T-cell (primary cell): Measurements from ENCODE around the gene AP2A2. TPM values are rescaled to one million over a fixed set of nuclear protein-coding genes. Genes with fewer than 3 reads are reported as not detected.

ENCODE experiments used
- ATAC-seq, 4 experiments: fragments of 200-7000 bp in 3 of 4; fragments of 150-1000 bp in 1 of 4; cut with Tn5 transposase; replicated peaks in 1 of 4; 1 replicate in 3 of 4; 2 replicates in 1 of 4; pipeline ENCODE4 v1.10.0; 2021; ENCODE audit warnings: moderate library complexity in 3 of 4, mild to moderate bottlenecking in 2 of 4, moderate number of reproducible peaks in 1 of 4
- CTCF ChIA-PET, 2 donors: fragments of 300-600 bp; sonication (Branson Sonifier 250); formaldehyde crosslinking; loops; one replicate each; lab custom pipeline; 2022; ENCODE audit warnings: antibody characterized with exemption in 2 of 2; lab: Charles Lee
- POLR2A ChIA-PET, 2 donors: fragments of 300-600 bp; sonication (Branson Sonifier 250); formaldehyde crosslinking; loops; one replicate each; lab custom pipeline; 2022; ENCODE audit warnings: antibody characterized with exemption in 2 of 2; lab: Charles Lee
- DNase-seq, 35 experiments: peaks; one replicate each; pipeline versions ENCODE4 v3.0.0 to v3.0.0-alpha.2; 2013 to 2023
- H3K27ac ChIP-seq: one replicate; pipeline ENCODE4 v1.5.1; 2013; ENCODE audit warnings: low read length
- H3K27me3 ChIP-seq, 2 experiments: replicated peaks in 1 of 2; 1 replicate in 1 of 2; 2 replicates in 1 of 2; pipeline versions ENCODE4 v1.6.1 to v1.7.0; 2013; ENCODE audit warnings: low read length in 1 of 2, mixed read lengths in 1 of 2; ENCODE audit not compliant: control insufficient read depth in 2 of 2, insufficient read depth in 2 of 2; ENCODE audit errors: extremely low read depth in 1 of 2
- H3K36me3 ChIP-seq, 2 donors: 1 replicate in 1 of 2; 2 replicates in 1 of 2; pipeline versions ENCODE4 v1.6.1 to v1.7.0; 2013; ENCODE audit warnings: low read length in 1 of 2; ENCODE audit not compliant: control insufficient read depth in 2 of 2, insufficient read depth in 1 of 2; ENCODE audit errors: extremely low read depth in 1 of 2
- H3K4me1 ChIP-seq, 2 experiments: 1 replicate in 1 of 2; 2 replicates in 1 of 2; pipeline versions ENCODE4 v1.6.1 to v1.7.0; 2013; ENCODE audit warnings: low read length in 2 of 2, mixed read lengths in 1 of 2; ENCODE audit not compliant: insufficient read depth in 2 of 2, control insufficient read depth in 1 of 2; ENCODE audit errors: extremely low read depth in 1 of 2
- H3K4me3 ChIP-seq, 2 donors: 1 replicate in 1 of 2; 2 replicates in 1 of 2; pipeline versions ENCODE4 v1.5.1 to v1.7.0; 2013; ENCODE audit warnings: mild to moderate bottlenecking in 2 of 2, low read length in 1 of 2, moderate library complexity in 1 of 2; ENCODE audit not compliant: control insufficient read depth in 1 of 2; ENCODE audit errors: extremely low read depth in 1 of 2
- H3K9me3 ChIP-seq: 2 replicates; pipeline ENCODE4 v1.7.0; 2013
- H3K27ac Mint-ChIP-seq, 2 donors: one replicate each; pipeline ENCODE4 v1.8.0; 2020 to 2021; ENCODE audit warnings: mild to moderate bottlenecking in 2 of 2, mixed read lengths in 2 of 2
- H3K27me3 Mint-ChIP-seq, 2 donors: one replicate each; pipeline ENCODE4 v1.8.0; 2021 to 2022; ENCODE audit warnings: mixed read lengths in 2 of 2
- H3K36me3 Mint-ChIP-seq: one replicate; pipeline ENCODE4 v1.8.0; 2021; ENCODE audit warnings: mixed read lengths
- H3K4me1 Mint-ChIP-seq, 3 donors: one replicate each; pipeline ENCODE4 v1.8.0; 2020 to 2022; ENCODE audit warnings: mixed read lengths in 3 of 3, mild to moderate bottlenecking in 1 of 3
- H3K4me3 Mint-ChIP-seq, 3 donors: one replicate each; pipeline ENCODE4 v1.8.0; 2020 to 2022; ENCODE audit warnings: mild to moderate bottlenecking in 3 of 3, mixed read lengths in 3 of 3, moderate library complexity in 3 of 3
- H3K9me3 Mint-ChIP-seq, 3 donors: one replicate each; pipeline ENCODE4 v1.8.0; 2020 to 2022; ENCODE audit warnings: mixed read lengths in 3 of 3
- WGBS: methylation state at CpG from one replicate; pipeline ENCODE4 v1.1.5; 2013; ENCODE audit warnings: missing lambda C conversion rate; ENCODE audit not compliant: insufficient coverage; 5-methylcytosine and 5-hydroxymethylcytosine counted together
- total RNA-seq, 35 experiments: library from RNA in 6 of 35; stranded (reverse) in 6 of 35; fragments of 120-200 nt in 1 of 35; gene quantifications; one replicate each; pipeline versions ENCODE4 v1.2.1 to v1.2.4 and lab custom pipeline; 2013 to 2026

Gene AP2A2
- total RNA-seq, 5 donors from 2014 or later (not counting 1 experiment from before 2014, with no cell fraction given), result 59.6 to 85.3 (median 70.8) TPM

DNA sequence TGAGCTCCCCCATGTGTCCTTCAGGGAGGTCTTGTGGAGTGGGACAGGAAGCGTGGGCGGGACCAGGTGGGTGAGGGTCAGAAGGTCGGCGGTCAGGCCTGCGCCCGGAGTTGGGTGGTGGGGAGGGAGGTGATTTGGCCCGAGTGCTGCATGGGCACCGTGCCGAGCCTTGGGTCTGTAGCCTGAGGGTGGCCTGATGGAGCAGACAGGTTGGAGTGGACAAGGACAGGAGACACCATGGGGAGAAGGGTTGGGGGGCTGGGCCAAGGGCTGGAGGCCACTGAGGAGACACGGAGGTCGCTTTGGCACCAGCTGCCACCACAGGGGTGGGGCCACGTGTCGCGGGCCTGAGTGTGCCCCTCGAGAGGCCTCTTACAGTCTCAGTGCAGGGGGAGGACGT is 53.1 kb downstream of the AP2A2 start:
- no peaks in the 10 kb centered on the region for H3K9me3 Mint-ChIP-seq
- no peak overlapping the region for H3K27ac ChIP-seq
- H3K27me3 Mint-ChIP-seq, result no peaks in the 10 kb centered on the region
- DNase-seq (no peak), ATAC-seq (no peak)
- H3K4me3 ChIP-seq, result no peak overlapping the region
- ChIA-PET CTCF (no interaction called here), POLR2A (no interaction called here)
- WGBS, result 93% methylated on average over 16 of the region's 16 CpGs
- H3K9me3 ChIP-seq, result no peaks in the 10 kb centered on the region
- no peaks in the 10 kb centered on the region for H3K27me3 ChIP-seq
- no peak overlapping the region for H3K4me3 Mint-ChIP-seq
- H3K4me1 Mint-ChIP-seq, result peaks cover 10 to 21% (median 13%) of the 10 kb centered on the region in 3 donors
- peaks cover 0 to 3% of the 10 kb centered on the region in 2 experiments for H3K4me1 ChIP-seq
- peaks cover 36 to 44% of the 10 kb centered on the region in 2 donors for H3K36me3 ChIP-seq
- peaks cover 20% of the 10 kb centered on the region for H3K36me3 Mint-ChIP-seq
- no peak overlapping the region for H3K27ac Mint-ChIP-seq

DNA sequence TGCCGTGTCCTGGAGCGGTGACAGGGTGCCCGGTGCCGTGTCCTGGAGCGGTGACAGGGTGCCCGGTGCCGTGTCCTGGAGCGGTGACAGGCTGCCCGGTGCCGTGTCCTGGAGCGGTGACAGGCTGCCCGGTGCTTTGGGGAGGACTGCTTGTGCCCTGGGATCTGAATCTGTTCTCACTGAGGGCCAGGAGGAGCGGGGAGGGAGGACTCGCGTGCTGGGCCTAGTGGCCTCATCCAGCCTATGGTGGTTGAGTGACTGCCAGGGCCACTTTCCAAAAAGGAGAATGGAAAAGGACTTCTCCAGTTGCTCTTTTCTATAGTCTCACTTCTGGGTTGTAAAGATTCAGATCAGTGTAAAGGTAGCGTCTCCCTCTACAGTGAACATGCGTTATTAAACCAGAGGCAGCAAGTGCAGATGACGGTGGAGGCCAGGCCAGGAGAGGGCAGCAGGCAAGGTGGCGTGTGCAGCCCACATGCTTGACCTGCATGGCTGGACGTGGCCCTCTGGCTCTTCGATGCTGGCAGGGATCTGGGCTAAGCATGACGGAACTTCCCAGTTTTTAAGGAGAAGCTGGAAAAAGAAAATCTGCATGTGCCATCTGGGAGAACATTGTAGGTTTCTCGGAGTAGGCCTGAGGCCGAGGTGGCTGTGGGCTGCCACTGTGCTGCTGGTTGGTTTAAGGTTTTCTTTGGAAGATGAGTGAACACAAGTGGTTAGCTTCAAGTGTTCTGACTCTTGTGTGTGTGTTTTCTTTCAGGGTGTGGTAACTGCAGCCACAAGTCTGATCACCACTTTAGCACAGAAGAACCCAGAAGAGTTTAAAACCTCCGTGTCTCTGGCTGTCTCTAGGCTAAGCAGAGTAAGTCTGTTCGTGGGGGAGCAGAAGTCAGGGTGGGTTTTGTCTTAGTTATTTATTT is 55.0 kb downstream of the AP2A2 start:
- Histone ChIP-seq H3K36me3 (peaks cover 37 to 57% of the 10 kb centered on the region in 2 donors), H3K9me3 (no peaks in the 10 kb centered on the region), H3K4me3 (no peak overlapping the region), H3K27ac (no peak overlapping the region), H3K27me3 (no peaks in the 10 kb centered on the region), H3K4me1 (peaks cover 0 to 3% of the 10 kb centered on the region in 2 experiments)
- CTCF ChIA-PET, result no interaction called here
- 97% methylated on average over 17 of the region's 26 CpGs for WGBS
- no peak overlapping the region for H3K4me3 Mint-ChIP-seq
- H3K36me3 Mint-ChIP-seq, result peaks cover 18% of the 10 kb centered on the region
- H3K27me3 Mint-ChIP-seq, result no peaks in the 10 kb centered on the region
- POLR2A ChIA-PET, result no interaction called here
- no peaks in the 10 kb centered on the region for H3K9me3 Mint-ChIP-seq
- no peak for DNase-seq
- no peak overlapping the region for H3K27ac Mint-ChIP-seq
- no peak for ATAC-seq
- peaks cover 7 to 14% (median 9%) of the 10 kb centered on the region in 3 donors for H3K4me1 Mint-ChIP-seq

DNA sequence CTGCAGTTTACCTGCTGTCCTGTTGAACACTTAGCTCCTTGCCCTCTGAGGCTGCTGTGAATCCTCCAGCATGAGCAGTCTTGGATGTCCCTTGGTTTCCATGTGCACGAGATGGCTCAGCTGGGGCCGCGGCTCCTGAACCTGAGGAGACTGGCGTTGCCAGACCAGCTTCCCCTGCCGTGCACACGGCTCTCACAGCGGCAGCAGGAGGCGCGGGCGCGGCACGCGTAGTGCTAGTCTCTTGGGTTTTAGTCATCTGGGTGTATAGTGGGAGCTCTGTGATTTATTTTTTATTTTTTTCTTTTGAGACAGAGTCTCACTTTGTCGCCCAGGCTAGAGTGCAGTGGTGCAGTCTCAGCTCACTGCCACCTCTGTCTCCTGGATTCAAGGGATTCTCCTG is 56.1 kb downstream of the AP2A2 start:
- CTCF ChIA-PET, result no interaction called here
- POLR2A ChIA-PET, result no interaction called here

DNA sequence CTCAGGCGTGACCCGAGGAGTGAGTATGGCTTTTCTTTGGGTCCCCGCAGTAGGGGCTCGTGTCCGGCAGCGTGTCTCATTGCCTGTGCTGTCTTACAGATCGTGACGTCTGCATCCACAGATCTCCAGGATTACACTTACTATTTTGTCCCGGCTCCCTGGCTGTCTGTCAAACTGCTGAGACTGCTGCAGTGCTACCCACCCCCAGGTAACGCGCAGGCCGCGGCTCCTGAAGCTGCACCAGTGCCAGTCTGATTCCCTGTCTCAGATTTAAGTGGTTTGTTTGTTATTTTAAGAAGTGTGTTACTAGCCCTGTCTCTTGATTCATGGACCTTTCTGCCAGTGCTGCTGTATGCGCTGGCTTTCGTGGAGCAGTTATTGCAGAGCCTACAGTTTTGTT is 58.9 kb downstream of the AP2A2 start:
- ATAC-seq (no peak), DNase-seq (no peak)
- no peak overlapping the region for H3K4me3 Mint-ChIP-seq
- ChIA-PET POLR2A (no interaction called here), CTCF (no interaction called here)
- WGBS, result 99% methylated on average over 9 of the region's 15 CpGs
- Histone ChIP-seq H3K27me3 (no peaks in the 10 kb centered on the region), H3K9me3 (no peaks in the 10 kb centered on the region), H3K4me1 (no peaks in the 10 kb centered on the region), H3K36me3 (peaks cover 40 to 70% of the 10 kb centered on the region in 2 donors), H3K4me3 (no peak overlapping the region), H3K27ac (no peak overlapping the region)
- H3K4me1 Mint-ChIP-seq, result peaks cover 0 to 3% (median 0%) of the 10 kb centered on the region in 3 donors
- no peak overlapping the region for H3K27ac Mint-ChIP-seq
- H3K27me3 Mint-ChIP-seq, result no peaks in the 10 kb centered on the region
- peaks cover 25% of the 10 kb centered on the region for H3K36me3 Mint-ChIP-seq
- H3K9me3 Mint-ChIP-seq, result no peaks in the 10 kb centered on the region

More for the DNA sequence above, 56.1 kb downstream of the AP2A2 start:
- Histone ChIP-seq H3K4me1 (peaks cover 0 to under 1% of the 10 kb centered on the region in 2 experiments), H3K27me3 (no peaks in the 10 kb centered on the region), H3K9me3 (no peaks in the 10 kb centered on the region), H3K36me3 (peaks cover 43 to 63% of the 10 kb centered on the region in 2 donors), H3K4me3 (no peak overlapping the region), H3K27ac (no peak overlapping the region)
- no peaks in the 10 kb centered on the region for H3K27me3 Mint-ChIP-seq
- H3K4me1 Mint-ChIP-seq, result peaks cover 0 to 4% (median 3%) of the 10 kb centered on the region in 3 donors
- DNase-seq (no peak), ATAC-seq (no peak)
- H3K36me3 Mint-ChIP-seq, result peaks cover 21% of the 10 kb centered on the region
- H3K9me3 Mint-ChIP-seq, result no peaks in the 10 kb centered on the region
- no peak overlapping the region for H3K27ac Mint-ChIP-seq
- WGBS, result 97% methylated on average over 14 of the region's 14 CpGs
- no peak overlapping the region for H3K4me3 Mint-ChIP-seq

DNA sequence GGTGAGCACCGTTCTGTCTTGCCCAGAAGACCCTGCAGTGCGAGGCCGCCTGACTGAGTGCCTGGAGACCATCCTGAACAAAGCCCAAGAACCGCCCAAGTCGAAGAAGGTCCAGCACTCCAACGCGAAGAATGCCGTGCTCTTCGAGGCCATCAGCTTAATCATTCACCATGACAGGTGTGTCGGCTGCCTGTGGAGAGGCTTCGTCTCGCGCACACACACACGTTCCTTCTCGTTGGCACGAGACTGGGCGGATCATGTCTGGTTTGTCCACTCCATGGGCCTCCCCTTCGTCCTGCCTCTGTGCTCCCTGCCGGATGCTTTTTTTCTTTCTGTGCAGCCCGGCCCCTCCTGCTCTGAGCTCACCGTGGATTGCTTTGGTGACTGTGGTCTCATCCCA is 59.7 kb downstream of the AP2A2 start:
- ChIA-PET POLR2A (no interaction called here), CTCF (no interaction called here)
- H3K27me3 Mint-ChIP-seq, result no peaks in the 10 kb centered on the region
- DNase-seq (no peak), ATAC-seq (no peak)
- H3K4me1 Mint-ChIP-seq, result peaks cover 0 to 3% (median 0%) of the 10 kb centered on the region in 3 donors
- Histone ChIP-seq H3K27ac (no peak overlapping the region), H3K9me3 (no peaks in the 10 kb centered on the region), H3K4me1 (no peaks in the 10 kb centered on the region), H3K4me3 (no peak overlapping the region), H3K27me3 (no peaks in the 10 kb centered on the region), H3K36me3 (peaks cover 46 to 78% of the 10 kb centered on the region in 2 donors)
- no peak overlapping the region for H3K27ac Mint-ChIP-seq
- H3K4me3 Mint-ChIP-seq, result no peak overlapping the region
- WGBS, result over 99% methylated on average over 19 of the region's 21 CpGs
- peaks cover 29% of the 10 kb centered on the region for H3K36me3 Mint-ChIP-seq
- no peaks in the 10 kb centered on the region for H3K9me3 Mint-ChIP-seq

DNA sequence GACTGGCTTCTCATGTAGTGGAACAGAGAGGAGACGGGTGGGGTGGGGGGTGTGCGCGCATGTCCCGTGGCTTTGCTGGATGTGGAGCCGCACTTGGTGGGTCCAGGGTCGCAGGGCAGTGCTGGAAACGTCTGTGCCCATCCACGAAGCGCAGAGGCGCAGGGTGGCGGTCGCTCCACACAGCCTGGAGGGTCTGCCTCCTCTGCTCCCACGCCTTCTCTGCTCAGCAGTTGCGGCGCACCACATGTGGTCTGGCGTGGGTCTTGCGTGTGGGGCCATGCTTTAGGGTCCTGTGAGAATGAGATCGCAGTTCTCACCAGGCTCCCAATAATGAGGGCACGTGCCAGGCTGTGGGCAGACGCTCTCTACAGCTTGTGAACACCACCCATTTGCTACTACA is 60.2 kb downstream of the AP2A2 start:
- Mint-ChIP-seq H3K27ac (no peak overlapping the region), H3K4me3 (no peak overlapping the region), H3K9me3 (no peaks in the 10 kb centered on the region), H3K27me3 (no peaks in the 10 kb centered on the region), H3K36me3 (peaks cover 25% of the 10 kb centered on the region), H3K4me1 (peaks cover 0 to 2% (median 0%) of the 10 kb centered on the region in 3 donors)
- H3K4me3 ChIP-seq, result no peak overlapping the region
- CTCF ChIA-PET, result no interaction called here
- H3K4me1 ChIP-seq, result no peaks in the 10 kb centered on the region
- no peak overlapping the region for H3K27ac ChIP-seq
- DNase-seq (no peak), ATAC-seq (no peak)
- WGBS, result 98% methylated on average over 15 of the region's 20 CpGs
- no peaks in the 10 kb centered on the region for H3K27me3 ChIP-seq
- peaks cover 46 to 75% of the 10 kb centered on the region in 2 donors for H3K36me3 ChIP-seq
- H3K9me3 ChIP-seq, result no peaks in the 10 kb centered on the region
- POLR2A ChIA-PET, result no interaction called here
